Measurements from ENCODE around the gene NOS3. TPM values are rescaled to one million over a fixed set of nuclear protein-coding genes. Genes with fewer than 3 reads are reported as not detected.

Gene NOS3
- total RNA-seq, 1 donor from 2014 or later, result 1.8 TPM

- Histone ChIP-seq H3K27me3 (ENCODE audit: insufficient read depth, low read length) (peaks cover 57% of the 10 kb centered on the region), H3K4me1 (ENCODE audit: insufficient read depth, low read length) (peaks cover 5% of the 10 kb centered on the region), H3K27ac (ENCODE audit: low read depth, low read length) (no peak overlapping the region), H2AFZ (ENCODE audit: low read depth, low read length) (no peak overlapping the region), H3K4me2 (ENCODE audit: low read length) (peak overlapping the region; percentile 36), H3K4me3 (ENCODE audit: insufficient read depth, low read depth, low read length) (no peak overlapping the region), H4K20me1 (ENCODE audit: insufficient read depth, low read length) (peaks cover 8% of the 10 kb centered on the region), H3K79me2 (ENCODE audit: insufficient read depth, low read length) (no peaks in the 10 kb centered on the region), H3K9me3 (ENCODE audit: insufficient read depth, low read depth, low read length) (no peaks in the 10 kb centered on the region), H3K36me3 (ENCODE audit: insufficient read depth, low read length) (no peaks in the 10 kb centered on the region), H3K9ac (ENCODE audit: low read length) (no peak overlapping the region)
- H3K27me3 Mint-ChIP-seq (ENCODE audit: low read depth, unreplicated experiment), result peaks cover 44% of the 10 kb centered on the region
- H3K9me3 Mint-ChIP-seq (ENCODE audit: unreplicated experiment), result no peaks in the 10 kb centered on the region
- no peak overlapping the region for H3K27ac Mint-ChIP-seq (ENCODE audit: unreplicated experiment)
- peak overlapping the region; percentile 82 for H3K4me3 Mint-ChIP-seq (ENCODE audit: unreplicated experiment)
- DNase-seq (ENCODE audit: low read depth) (no peak), FAIRE-seq (no peak)
- no peaks in the 10 kb centered on the region for H3K36me3 Mint-ChIP-seq (ENCODE audit: low read depth, unreplicated experiment)
- H3K4me1 Mint-ChIP-seq (ENCODE audit: low read depth, unreplicated experiment), result peaks cover 12% of the 10 kb centered on the region
- TF ChIP-seq CTCF (IDR thresholded peaks at IDR 0.05; ENCODE audit: insufficient read depth, low read depth, low read length), result no peak
- peak; percentile 90 for TF ChIP-seq EZH2 (IDR thresholded peaks at IDR 0.05; ENCODE audit: insufficient read depth, low read length)
Observed at GRCh38 chr7:150977382-150978125, 13.3 kb upstream of the NOS3 start.

- Histone ChIP-seq H3K9me3 (ENCODE audit: insufficient read depth, low read depth, low read length) (no peaks in the 10 kb centered on the region), H3K27me3 (ENCODE audit: insufficient read depth, low read length) (peaks cover 59% of the 10 kb centered on the region), H3K36me3 (ENCODE audit: insufficient read depth, low read length) (no peaks in the 10 kb centered on the region), H3K4me3 (ENCODE audit: insufficient read depth, low read depth, low read length) (peak within 1 kb of the TSS; percentile 46), H2AFZ (ENCODE audit: low read depth, low read length) (peak within 1 kb of the TSS; percentile 10), H4K20me1 (ENCODE audit: insufficient read depth, low read length) (peaks cover 8% of the 10 kb centered on the region), H3K4me2 (ENCODE audit: low read length) (peak within 1 kb of the TSS; percentile 79), H3K79me2 (ENCODE audit: insufficient read depth, low read length) (no peaks in the 10 kb centered on the region), H3K27ac (ENCODE audit: low read depth, low read length) (no peak within 1 kb of the TSS), H3K4me1 (ENCODE audit: insufficient read depth, low read length) (peaks cover 5% of the 10 kb centered on the region), H3K9ac (ENCODE audit: low read length) (no peak within 1 kb of the TSS)
- TF ChIP-seq EZH2 (IDR thresholded peaks at IDR 0.05; ENCODE audit: insufficient read depth, low read length) (peak; percentile 87), CTCF (IDR thresholded peaks at IDR 0.05; ENCODE audit: insufficient read depth, low read depth, low read length) (no peak)
- Mint-ChIP-seq H3K27ac (ENCODE audit: unreplicated experiment) (no peak within 1 kb of the TSS), H3K27me3 (ENCODE audit: low read depth, unreplicated experiment) (peaks cover 43% of the 10 kb centered on the region), H3K4me3 (ENCODE audit: unreplicated experiment) (peak within 1 kb of the TSS; percentile 82), H3K4me1 (ENCODE audit: low read depth, unreplicated experiment) (peaks cover 12% of the 10 kb centered on the region), H3K36me3 (ENCODE audit: low read depth, unreplicated experiment) (no peaks in the 10 kb centered on the region), H3K9me3 (ENCODE audit: unreplicated experiment) (no peaks in the 10 kb centered on the region)
- FAIRE-seq, result no peak
- no peak for DNase-seq (ENCODE audit: low read depth)
Observed at GRCh38 chr7:150978126-150978789, 12.6 kb upstream of the NOS3 start, which contains the start of gene KCNH2. TSS of gene KCNH2 (minus strand) at chr7:150978321. CDS start at chr7:150977913, 408 bp downstream.

Data from astrocyte (in vitro differentiated cells and primary cell).